Femur (tissue), 1 donor: ENCODE data around the gene GTF2H2.
"Not testable (repeated sequence)": the region's sequence is repeated elsewhere in the genome, so short reads cannot be mapped to it uniquely, and the experiment has no call there.

ENCODE experiments used
- DNase-seq: peaks from one replicate; pipeline ENCODE4 v3.0.0-alpha.2; 2017

The GTF2H2 gene

GRCh38 chr5:71011194-71011792 is 56.2 kb downstream of the GTF2H2 start:
- DNase-seq = no peak

GRCh38 chr5:71006983-71007382 is 60.5 kb downstream of the GTF2H2 start:
- DNase-seq = not testable (repeated sequence)
